HG03159 (cell line): ENCODE results near the gene FOLR1.
"Not testable (repeated sequence)": the region's sequence is repeated elsewhere in the genome, so short reads cannot be mapped to it uniquely, and the experiment has no call there.

Source experiments
- ATAC-seq: cut with Tn5 transposase; IDR thresholded peaks from one replicate; pipeline ENCODE4 v1.9.1; 2021; ENCODE audit warnings: mild to moderate bottlenecking, moderate library complexity; ENCODE audit not compliant: unreplicated experiment

The FOLR1 gene

GRCh38 chr11:72180892-72181552, 10.9 kb upstream of the FOLR1 start:
- not testable (repeated sequence) for ATAC-seq

GRCh38 chr11:72181553-72181958, 10.4 kb upstream of the FOLR1 start:
- not testable (repeated sequence) for ATAC-seq

DNA sequence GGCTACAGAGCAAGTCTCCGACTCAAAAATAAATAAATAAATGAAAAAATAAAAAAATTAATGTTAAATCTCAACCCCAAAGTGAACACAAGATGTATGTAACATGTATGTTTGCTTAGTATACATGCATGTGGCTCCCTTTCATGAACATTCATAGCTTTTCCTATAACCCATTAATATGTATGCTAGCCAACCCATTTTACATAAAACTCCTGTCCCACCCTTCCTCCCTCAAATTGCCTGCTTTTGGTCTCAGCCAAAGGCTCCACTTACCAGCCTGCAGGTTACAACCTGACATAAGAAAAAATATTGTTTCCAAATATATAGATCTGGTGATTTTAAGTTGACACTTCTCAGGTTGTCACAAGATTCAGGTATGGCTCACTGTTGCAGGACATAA, 3.7 kb upstream of the FOLR1 start:
- no peak for ATAC-seq

DNA sequence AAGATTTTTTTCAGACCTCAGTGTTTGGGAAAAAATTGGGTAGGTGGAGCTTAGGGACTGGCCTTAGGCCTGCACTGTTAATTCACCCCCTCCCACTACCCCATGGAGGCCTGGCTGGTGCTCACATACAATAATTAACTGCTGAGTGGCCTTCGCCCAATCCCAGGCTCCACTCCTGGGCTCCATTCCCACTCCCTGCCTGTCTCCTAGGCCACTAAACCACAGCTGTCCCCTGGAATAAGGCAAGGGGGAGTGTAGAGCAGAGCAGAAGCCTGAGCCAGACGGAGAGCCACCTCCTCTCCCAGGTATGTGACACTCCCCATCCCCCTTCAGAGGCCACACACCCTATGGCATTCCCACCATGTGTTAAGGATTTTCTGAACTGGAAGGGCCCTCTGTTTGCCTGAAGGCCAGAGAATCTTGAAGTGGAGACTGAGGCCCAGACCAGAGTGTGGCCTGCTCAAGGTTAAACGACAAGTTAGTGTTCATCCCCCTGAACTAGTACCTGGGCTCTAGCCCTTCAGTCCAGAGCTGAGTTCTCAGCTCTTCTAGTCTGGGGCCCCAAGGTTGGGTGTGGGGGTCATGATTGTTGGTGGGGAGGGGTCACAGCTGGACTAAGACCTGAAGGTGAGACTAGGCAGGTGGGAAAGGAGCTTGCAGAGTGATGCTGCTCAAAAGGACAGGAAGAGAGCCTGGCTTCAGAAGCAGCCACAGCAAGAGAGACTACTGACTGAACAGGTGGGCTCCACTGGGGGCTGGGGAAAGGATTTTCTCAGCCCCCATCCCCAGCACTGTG, 2.3 kb upstream of the FOLR1 start:
- ATAC-seq = no peak

DNA sequence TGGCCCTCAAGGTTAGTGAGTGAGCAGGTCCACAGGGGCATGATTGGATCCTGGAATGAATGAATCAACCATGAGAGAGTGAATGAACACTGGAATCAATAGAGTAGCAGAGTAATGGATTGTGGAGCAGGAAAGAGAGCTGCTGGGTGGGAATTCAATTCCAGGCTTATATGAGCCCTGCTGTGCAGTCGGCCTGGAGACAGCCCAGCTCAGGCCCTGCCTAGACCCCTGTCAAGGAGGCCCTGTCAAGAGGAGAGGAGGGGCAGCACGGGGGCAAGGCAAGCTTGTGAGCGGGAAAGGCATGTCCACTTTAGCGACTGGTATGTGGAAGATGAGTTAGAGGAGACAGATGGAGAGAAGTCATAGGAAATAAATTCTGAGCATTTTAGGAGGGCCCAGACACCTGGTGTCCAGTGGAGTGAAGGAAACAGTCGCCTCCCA, 1.3 kb upstream of the FOLR1 start:
- no peak for ATAC-seq

GRCh38 chr11:72195518-72196270, 3.8 kb downstream of the FOLR1 start:
- no peak for ATAC-seq

GRCh38 chr11:72201445-72201844, 9.5 kb downstream of the FOLR1 start:
- not testable (repeated sequence) for ATAC-seq

GRCh38 chr11:72202571-72202970, 10.6 kb downstream of the FOLR1 start:
- ATAC-seq = no peak

DNA sequence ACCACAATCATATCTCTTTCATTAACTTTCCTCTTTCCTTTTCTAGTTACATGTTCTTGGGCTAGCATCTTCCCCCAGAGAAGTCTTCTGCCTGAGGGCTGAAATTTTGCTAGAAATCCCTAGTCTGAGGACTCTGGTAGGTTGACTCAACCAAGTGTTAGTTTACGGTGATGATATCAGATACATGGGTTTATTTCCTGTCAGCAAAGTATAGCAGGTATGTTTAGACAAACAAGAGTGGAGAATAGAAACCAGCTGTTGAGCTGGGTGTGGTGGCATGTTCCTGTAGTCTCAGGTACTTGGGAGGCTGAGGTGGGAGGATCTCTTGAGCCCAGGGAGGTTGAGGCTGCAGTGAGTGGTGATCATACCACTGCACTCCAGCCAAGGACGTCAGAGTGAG, 11.2 kb downstream of the FOLR1 start:
- no peak for ATAC-seq

DNA sequence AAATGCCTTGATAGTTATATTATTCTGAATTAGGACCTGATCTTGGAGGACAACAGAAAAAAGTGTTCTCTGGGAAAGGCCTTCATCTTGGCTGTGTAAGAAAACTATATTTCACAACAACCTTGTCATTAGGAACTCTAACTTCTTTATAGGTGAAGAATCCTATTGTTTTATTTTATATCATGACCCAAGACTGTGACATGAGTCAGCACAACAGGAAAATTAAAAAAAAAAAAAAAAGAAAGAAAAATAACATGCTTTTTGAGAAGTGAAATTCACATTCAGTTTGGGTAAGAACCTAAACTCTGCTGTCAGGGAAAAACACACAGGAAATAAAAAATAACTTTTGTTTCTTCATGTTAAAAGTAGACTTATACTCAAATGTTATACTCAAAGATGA, 12.9 kb downstream of the FOLR1 start:
- ATAC-seq = no peak

DNA sequence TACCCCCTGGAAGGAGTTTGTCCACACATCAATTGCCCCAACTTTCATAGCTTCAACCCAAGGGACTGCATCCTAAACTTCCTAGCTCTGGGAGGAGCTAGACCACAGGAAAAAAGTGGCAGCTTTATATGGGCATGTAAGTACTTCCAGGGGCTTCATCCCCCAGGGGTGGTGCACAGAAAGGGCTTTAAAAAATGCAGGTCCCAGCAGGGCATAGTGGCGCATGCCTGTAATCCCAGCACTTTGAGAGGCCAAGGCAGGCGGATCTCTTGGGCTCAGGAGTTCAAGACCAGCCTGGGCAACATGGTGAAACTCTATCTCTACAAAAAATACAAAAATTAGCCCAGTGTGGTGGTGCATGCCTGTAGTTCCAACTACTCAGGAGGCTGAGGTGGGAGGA, 14.9 kb downstream of the FOLR1 start:
- ATAC-seq = not testable (repeated sequence)

DNA sequence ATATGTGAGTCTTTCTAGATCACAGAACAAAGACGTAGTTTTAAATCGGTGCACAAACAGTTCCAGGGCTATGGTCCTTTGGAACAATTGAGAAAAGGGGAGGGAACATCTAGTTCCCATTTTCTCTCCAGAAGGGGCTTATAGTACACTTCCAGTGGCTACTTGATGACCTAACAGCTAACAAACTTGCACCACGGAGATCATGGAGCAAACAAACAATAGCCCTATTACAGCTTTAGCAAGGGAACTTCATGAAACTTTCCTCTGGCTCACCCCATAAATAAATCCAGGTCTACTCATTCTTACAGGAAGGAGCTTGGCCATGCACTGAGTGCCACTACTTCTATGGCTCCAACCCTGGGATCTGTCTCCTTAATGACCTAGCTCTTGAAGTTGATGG, 16.3 kb downstream of the FOLR1 start:
- ATAC-seq = no peak

GRCh38 chr11:72209101-72209500, 17.2 kb downstream of the FOLR1 start:
- ATAC-seq = no peak

DNA sequence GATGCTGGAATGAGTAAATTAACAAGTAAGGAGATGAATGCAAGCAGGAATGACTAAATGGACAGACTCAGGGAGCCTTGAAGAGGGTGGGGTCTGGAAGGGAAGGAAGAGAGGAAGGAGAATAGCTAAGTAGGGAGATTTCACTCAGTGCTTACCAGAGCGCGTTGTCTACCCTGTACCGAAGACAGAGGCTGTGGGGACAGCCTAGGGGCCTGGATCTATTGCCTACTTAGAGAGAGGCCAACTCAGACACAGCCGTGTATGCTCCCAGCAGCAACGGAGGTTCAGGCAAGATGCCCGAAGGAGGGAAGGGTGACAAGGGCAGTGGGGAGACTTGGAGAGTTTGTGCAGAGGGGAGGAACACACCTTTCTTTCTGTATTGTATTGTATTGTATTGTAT, 24.7 kb downstream of the FOLR1 start, which contains the start of gene FOLR2:
Gene FOLR2, plus strand, starts transcription at position 157 of the 400 bp plus-strand sequence. CDS start 1,791 bp downstream, outside the sequence.
- no peak for ATAC-seq

DNA sequence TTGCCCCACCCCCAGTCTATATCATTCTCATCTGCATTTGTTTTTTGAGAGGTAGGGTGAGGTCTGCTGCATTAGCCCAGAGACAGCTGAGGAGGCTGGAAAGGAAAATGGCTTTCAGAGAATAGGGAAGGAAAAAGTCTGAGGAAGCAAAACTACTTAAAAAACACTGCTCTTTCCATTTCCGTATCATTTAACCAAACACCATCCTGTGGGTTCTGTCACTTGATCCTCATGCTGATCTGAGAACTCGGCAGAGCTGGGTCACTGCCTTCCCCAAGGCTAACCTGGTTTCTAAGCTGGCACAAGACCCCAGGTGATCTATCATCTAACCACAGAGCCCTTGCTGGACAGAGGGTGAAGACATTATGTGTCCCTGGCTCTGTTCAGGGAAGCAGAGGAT, 25.9 kb downstream of the FOLR1 start:
- ATAC-seq = no peak

DNA sequence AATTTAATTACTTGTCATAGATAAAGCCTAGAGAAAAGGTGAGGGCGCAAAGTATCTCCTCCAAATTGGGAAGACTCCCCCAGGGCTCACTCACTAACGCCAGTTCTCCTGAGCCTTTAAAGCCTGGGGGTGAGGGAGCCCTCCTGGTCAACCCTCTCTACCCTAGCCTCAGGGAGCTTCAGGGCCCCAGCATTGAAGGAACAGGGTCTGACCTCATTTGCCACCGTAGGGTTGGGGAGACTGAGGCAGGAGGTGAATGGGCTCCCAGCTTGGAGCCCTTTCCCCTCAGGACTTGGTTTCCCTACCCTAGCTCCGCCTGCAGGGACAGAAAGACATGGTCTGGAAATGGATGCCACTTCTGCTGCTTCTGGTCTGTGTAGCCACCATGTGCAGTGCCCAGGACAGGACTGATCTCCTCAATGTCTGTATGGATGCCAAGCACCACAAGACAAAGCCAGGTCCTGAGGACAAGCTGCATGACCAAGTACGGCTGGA, 26.4 kb downstream of the FOLR1 start:
- no peak for ATAC-seq

DNA sequence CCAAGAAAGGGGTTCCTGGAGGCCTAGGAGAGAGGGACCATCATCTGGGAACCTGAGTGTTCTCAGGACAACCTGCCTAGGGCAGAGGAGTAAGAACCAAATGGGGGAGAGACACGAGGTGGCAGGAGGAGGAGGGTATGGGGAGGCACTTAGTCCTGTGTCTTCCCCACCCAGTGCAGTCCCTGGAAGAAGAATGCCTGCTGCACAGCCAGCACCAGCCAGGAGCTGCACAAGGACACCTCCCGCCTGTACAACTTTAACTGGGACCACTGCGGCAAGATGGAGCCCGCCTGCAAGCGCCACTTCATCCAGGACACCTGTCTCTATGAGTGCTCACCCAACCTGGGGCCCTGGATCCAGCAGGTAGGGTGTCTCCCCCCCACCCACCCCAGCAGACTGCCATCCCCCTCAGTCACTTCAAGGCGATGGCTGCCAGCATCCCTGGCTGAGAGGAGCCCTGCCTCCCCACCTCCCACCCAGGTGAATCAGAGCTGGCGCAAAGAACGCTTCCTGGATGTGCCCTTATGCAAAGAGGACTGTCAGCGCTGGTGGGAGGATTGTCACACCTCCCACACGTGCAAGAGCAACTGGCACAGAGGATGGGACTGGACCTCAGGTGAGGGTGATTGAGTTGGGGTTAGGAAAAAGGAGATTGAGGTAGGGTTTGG, 28.9 kb downstream of the FOLR1 start:
- ATAC-seq = no peak

DNA sequence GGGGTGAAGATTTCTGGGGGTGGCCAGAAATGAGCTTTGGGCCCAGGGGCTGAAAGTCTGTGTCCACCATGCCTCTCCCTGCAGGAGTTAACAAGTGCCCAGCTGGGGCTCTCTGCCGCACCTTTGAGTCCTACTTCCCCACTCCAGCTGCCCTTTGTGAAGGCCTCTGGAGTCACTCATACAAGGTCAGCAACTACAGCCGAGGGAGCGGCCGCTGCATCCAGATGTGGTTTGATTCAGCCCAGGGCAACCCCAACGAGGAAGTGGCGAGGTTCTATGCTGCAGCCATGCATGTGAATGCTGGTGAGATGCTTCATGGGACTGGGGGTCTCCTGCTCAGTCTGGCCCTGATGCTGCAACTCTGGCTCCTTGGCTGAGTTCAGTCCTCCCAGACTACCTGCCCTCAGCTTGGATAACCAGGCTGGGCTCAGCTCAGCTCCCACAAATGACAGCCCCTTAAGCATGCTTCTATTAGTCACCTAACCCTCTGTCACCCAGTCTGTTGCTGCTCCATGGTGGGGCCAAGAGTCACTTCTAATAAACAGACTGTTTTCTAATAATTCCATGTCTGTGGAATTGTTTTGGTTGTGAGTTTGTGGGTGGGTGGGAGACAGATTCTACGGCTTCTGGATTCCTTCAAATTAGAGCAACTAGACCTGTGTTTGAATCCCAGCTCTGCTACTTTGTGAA, 29.6 kb downstream of the FOLR1 start:
- no peak for ATAC-seq

- ATAC-seq = no peak
Observed at GRCh38 chr11:72222106-72222891, 30.4 kb downstream of the FOLR1 start.
